Neutrophil (primary cell): Measurements from ENCODE around the gene PMEPA1.
A peak's percentile ranks its signal among the peaks of the same experiment; 100 is the strongest.

Source experiments
- H3K27ac ChIP-seq: fragments of 200-600 bp; sonication (generic); 2 replicates; pipeline ENCODE4 v1.5.1; 2016; ENCODE audit warnings: mild to moderate bottlenecking, moderate library complexity
- H3K27me3 ChIP-seq: fragments of 200-600 bp; sonication (generic); 2 replicates; pipeline ENCODE4 v1.6.0; 2016; ENCODE audit warnings: mild to moderate bottlenecking
- H3K36me3 ChIP-seq: fragments of 200-600 bp; sonication (generic); 2 replicates; pipeline ENCODE4 v1.5.1; 2017
- H3K4me1 ChIP-seq, 2 experiments: fragments of 200-600 bp in 1 of 2; sonication (generic) in 1 of 2; 1 replicate in 1 of 2; 2 replicates in 1 of 2; pipeline versions ENCODE4 v1.5.1 to v1.6.1; 2013 to 2016; ENCODE audit warnings: low read depth in 1 of 2, low read length in 1 of 2, mild to moderate bottlenecking in 1 of 2, moderate library complexity in 1 of 2; ENCODE audit not compliant: control insufficient read depth in 1 of 2, insufficient read depth in 1 of 2
- H3K4me3 ChIP-seq, 2 experiments: fragments of 200-600 bp in 1 of 2; sonication (generic) in 1 of 2; 1 replicate in 1 of 2; 2 replicates in 1 of 2; pipeline ENCODE4 v1.5.1; 2013 to 2016; ENCODE audit warnings: low read depth in 1 of 2, low read length in 1 of 2, mild to moderate bottlenecking in 1 of 2, moderate library complexity in 1 of 2
- H3K9me3 ChIP-seq: fragments of 200-600 bp; sonication (generic); 2 replicates; pipeline ENCODE4 v1.5.1; 2016
- CTCF ChIP-seq: fragments of 200-600 bp; sonication (generic); IDR thresholded peaks from 2 replicates; pipeline ENCODE4 v1.5.1; 2016; ENCODE audit warnings: antibody characterized with exemption

Gene PMEPA1

GRCh38 chr20:57622579-57623381 is 87.0 kb downstream of the PMEPA1 start:
- peaks cover 53 to 59% of the 10 kb centered on the region in 2 experiments for H3K4me1 ChIP-seq
- H3K36me3 ChIP-seq = no peaks in the 10 kb centered on the region
- H3K9me3 ChIP-seq = no peaks in the 10 kb centered on the region
- TF ChIP-seq CTCF = peak; percentile 86
- H3K27ac ChIP-seq = no peak overlapping the region
- no peak overlapping the region for H3K4me3 ChIP-seq
- H3K27me3 ChIP-seq = no peaks in the 10 kb centered on the region

GRCh38 chr20:57622201-57622570 is 87.6 kb downstream of the PMEPA1 start:
- no peak for TF ChIP-seq CTCF
- H3K27ac ChIP-seq = peak overlapping the region; percentile 95
- H3K36me3 ChIP-seq = peaks cover 3% of the 10 kb centered on the region
- H3K27me3 ChIP-seq = no peaks in the 10 kb centered on the region
- H3K4me1 ChIP-seq = peaks cover 50 to 59% of the 10 kb centered on the region in 2 experiments
- H3K4me3 ChIP-seq = no peak overlapping the region
- H3K9me3 ChIP-seq = no peaks in the 10 kb centered on the region

- no peak for TF ChIP-seq CTCF
- Histone ChIP-seq H3K27me3 (no peaks in the 10 kb centered on the region), H3K9me3 (no peaks in the 10 kb centered on the region), H3K4me3 (peak overlapping the region in 1 of 2 experiments; percentile 71), H3K27ac (peak overlapping the region; percentile 95), H3K36me3 (peaks cover 9% of the 10 kb centered on the region), H3K4me1 (peaks cover 45 to 56% of the 10 kb centered on the region in 2 experiments)
Measured at GRCh38 chr20:57621421-57622200, 88.2 kb downstream of the PMEPA1 start.

GRCh38 chr20:57620999-57621398 is 88.8 kb downstream of the PMEPA1 start:
- no peak for TF ChIP-seq CTCF
- peaks cover 15% of the 10 kb centered on the region for H3K36me3 ChIP-seq
- H3K27me3 ChIP-seq = no peaks in the 10 kb centered on the region
- peak overlapping the region; percentile 65 to 71 for H3K4me3 ChIP-seq
- H3K4me1 ChIP-seq = peaks cover 44 to 52% of the 10 kb centered on the region in 2 experiments
- H3K9me3 ChIP-seq = no peaks in the 10 kb centered on the region
- H3K27ac ChIP-seq = peak overlapping the region; percentile 95

GRCh38 chr20:57620274-57620990 is 89.4 kb downstream of the PMEPA1 start, which contains the start of gene ZBP1:
ZBP1 (minus strand) TSS chr20:57620426; CDS start chr20:57620295, 131 bp downstream.
- peaks cover 21% of the 10 kb centered on the region for H3K36me3 ChIP-seq
- peak within 1 kb of the TSS; percentile 95 for H3K27ac ChIP-seq
- H3K9me3 ChIP-seq = no peaks in the 10 kb centered on the region
- TF ChIP-seq CTCF = peak; percentile 27
- peaks cover 44 to 52% of the 10 kb centered on the region in 2 experiments for H3K4me1 ChIP-seq
- peak within 1 kb of the TSS; percentile 65 to 71 for H3K4me3 ChIP-seq
- peaks cover 3% of the 10 kb centered on the region for H3K27me3 ChIP-seq
